ENCODE measurements around the gene JSRP1. TPM values are rescaled to one million over a fixed set of nuclear protein-coding genes. Genes with fewer than 3 reads are reported as not detected.

The JSRP1 gene
- total RNA-seq, 2 experiments from 2014 or later: 0.56 to 1.2 TPM

GRCh38 chr19:2214251-2214650 lies 42.0 kb downstream of the JSRP1 start:
- ChIA-PET CTCF (no interaction called here), POLR2A (no interaction called here)
- no peaks in the 10 kb centered on the region for H3K27me3 Mint-ChIP-seq
- DNase-seq: no peak
- H3K4me1 Mint-ChIP-seq (ENCODE audit: low read depth): peaks cover 17% of the 10 kb centered on the region
- intact Hi-C loops (cut with micrococcal nuclease): no loop called here
- no peak overlapping the region for H3K27ac Mint-ChIP-seq
- no peaks in the 10 kb centered on the region for H3K9me3 Mint-ChIP-seq
- peaks cover 45% of the 10 kb centered on the region for H3K36me3 Mint-ChIP-seq
- H3K4me3 Mint-ChIP-seq: no peak overlapping the region

DNA sequence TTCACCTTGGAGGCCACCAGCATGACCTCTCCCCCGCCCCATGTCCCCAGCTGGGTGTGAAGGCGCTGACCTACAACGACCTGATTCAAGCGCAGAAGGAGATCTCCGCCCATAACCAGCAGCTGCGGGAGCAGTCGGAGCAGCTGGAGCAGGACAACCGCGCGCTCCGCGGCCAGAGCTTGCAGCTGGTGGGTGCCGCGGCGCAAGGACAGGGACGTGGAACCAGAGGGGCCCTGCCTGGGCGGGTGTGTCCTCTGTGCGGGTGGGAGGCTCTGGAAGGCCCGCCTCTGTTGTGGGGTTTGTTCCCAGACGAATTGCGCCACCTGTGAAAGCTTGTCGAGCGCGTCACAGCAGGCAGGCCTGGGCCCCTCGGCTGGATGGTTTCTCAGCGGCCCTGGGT lies 42.4 kb downstream of the JSRP1 start:
- Mint-ChIP-seq H3K4me3 (no peak overlapping the region), H3K36me3 (peaks cover 45% of the 10 kb centered on the region), H3K27me3 (no peaks in the 10 kb centered on the region), H3K4me1 (ENCODE audit: low read depth) (peaks cover 17% of the 10 kb centered on the region), H3K27ac (no peak overlapping the region), H3K9me3 (no peaks in the 10 kb centered on the region)
- POLR2A ChIA-PET: interaction anchor here (1.3 kb wide), 1 partner anchor 22 kb away, joined by 3 read pairs; no protein-coding TSS in a partner anchor
- intact Hi-C loops (cut with micrococcal nuclease): no loop called here
- CTCF ChIA-PET: no interaction called here
- DNase-seq: no peak

GRCh38 chr19:2212861-2213711 lies 43.1 kb downstream of the JSRP1 start:
- ChIA-PET CTCF (interaction anchor here (0.5 kb wide), 1 partner anchor 47 kb away, joined by 3 read pairs; no protein-coding TSS in a partner anchor), POLR2A (interaction anchor here (1.3 kb wide), 1 partner anchor 23 kb away, joined by 3 read pairs; no protein-coding TSS in a partner anchor)
- intact Hi-C loops (cut with micrococcal nuclease): no loop called here
- no peak for DNase-seq
- Mint-ChIP-seq H3K4me1 (ENCODE audit: low read depth) (peaks cover 17% of the 10 kb centered on the region), H3K36me3 (peaks cover 45% of the 10 kb centered on the region), H3K27ac (no peak overlapping the region), H3K9me3 (no peaks in the 10 kb centered on the region), H3K4me3 (no peak overlapping the region), H3K27me3 (no peaks in the 10 kb centered on the region)

GRCh38 chr19:2210987-2211740 lies 45.1 kb downstream of the JSRP1 start:
- no peak overlapping the region for H3K27ac Mint-ChIP-seq
- intact Hi-C loops (cut with micrococcal nuclease): no loop called here
- H3K4me1 Mint-ChIP-seq (ENCODE audit: low read depth): peaks cover 17% of the 10 kb centered on the region
- DNase-seq: no peak
- peaks cover 38% of the 10 kb centered on the region for H3K36me3 Mint-ChIP-seq
- no peaks in the 10 kb centered on the region for H3K9me3 Mint-ChIP-seq
- no peak overlapping the region for H3K4me3 Mint-ChIP-seq
- CTCF ChIA-PET: no interaction called here
- no peaks in the 10 kb centered on the region for H3K27me3 Mint-ChIP-seq
- POLR2A ChIA-PET: no interaction called here

DNA sequence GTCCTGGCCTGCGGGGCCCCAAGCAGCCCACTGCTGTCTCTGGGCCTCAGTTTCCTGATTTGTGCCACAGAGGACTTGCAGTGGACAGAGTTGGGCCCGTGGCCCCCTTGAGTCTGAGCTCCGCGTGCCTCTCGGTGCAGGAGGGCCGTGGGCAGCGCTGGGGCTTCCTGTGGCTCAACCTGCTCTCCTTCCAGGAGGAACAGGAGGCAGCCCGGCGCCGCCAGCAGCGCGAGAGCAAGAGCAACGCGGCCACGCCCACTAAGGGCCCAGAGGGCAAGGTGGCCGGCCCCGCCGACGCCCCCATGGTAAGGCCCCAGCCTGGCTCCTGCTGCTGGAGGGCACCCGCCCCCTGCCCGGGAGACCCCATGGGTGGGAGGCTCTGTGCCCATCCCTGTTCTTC lies 46.0 kb downstream of the JSRP1 start:
- no peak overlapping the region for H3K27ac Mint-ChIP-seq

DNA sequence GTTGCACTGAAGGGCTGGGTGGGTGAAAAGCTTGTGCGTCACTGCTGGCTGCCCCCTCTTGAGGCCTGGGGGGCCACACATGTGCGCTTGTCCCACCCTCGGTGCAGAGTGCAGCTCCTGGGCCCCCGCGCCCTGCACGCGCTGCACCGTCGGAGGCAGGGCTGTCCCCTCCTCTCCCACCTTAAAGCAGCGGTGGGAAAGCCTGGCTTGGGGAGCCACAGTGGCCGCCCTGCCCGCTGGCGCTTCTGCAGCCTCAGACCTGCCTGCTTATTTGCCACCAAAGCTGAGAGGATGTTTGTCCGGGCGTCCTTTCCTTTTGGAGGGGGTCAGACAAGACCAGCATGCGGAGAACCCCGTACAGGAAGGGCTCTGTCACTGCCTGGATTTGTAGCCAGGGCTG lies 46.8 kb downstream of the JSRP1 start:
- Mint-ChIP-seq H3K4me1 (ENCODE audit: low read depth) (peaks cover 2% of the 10 kb centered on the region), H3K36me3 (peaks cover 28% of the 10 kb centered on the region), H3K27me3 (no peaks in the 10 kb centered on the region), H3K9me3 (no peaks in the 10 kb centered on the region), H3K27ac (no peak overlapping the region), H3K4me3 (no peak overlapping the region)
- POLR2A ChIA-PET: interaction anchor here (0.5 kb wide), 1 partner anchor 391 kb away, joined by 3 read pairs; no protein-coding TSS in a partner anchor
- DNase-seq: no peak
- CTCF ChIA-PET: no interaction called here
- intact Hi-C loops (cut with micrococcal nuclease): no loop called here

More for the DNA sequence above, 46.0 kb downstream of the JSRP1 start:
- ChIA-PET POLR2A (no interaction called here), CTCF (no interaction called here)
- intact Hi-C loops (cut with micrococcal nuclease): no loop called here
- DNase-seq: no peak
- H3K4me3 Mint-ChIP-seq: no peak overlapping the region
- H3K36me3 Mint-ChIP-seq: peaks cover 33% of the 10 kb centered on the region
- H3K4me1 Mint-ChIP-seq (ENCODE audit: low read depth): peaks cover 9% of the 10 kb centered on the region
- H3K27me3 Mint-ChIP-seq: no peaks in the 10 kb centered on the region
- H3K9me3 Mint-ChIP-seq: no peaks in the 10 kb centered on the region

GRCh38 chr19:2208975-2209374 lies 47.2 kb downstream of the JSRP1 start:
- no peak for DNase-seq
- ChIA-PET POLR2A (no interaction called here), CTCF (no interaction called here)
- H3K9me3 Mint-ChIP-seq: no peaks in the 10 kb centered on the region
- H3K36me3 Mint-ChIP-seq: peaks cover 28% of the 10 kb centered on the region
- H3K4me3 Mint-ChIP-seq: no peak overlapping the region
- peaks cover 2% of the 10 kb centered on the region for H3K4me1 Mint-ChIP-seq (ENCODE audit: low read depth)
- intact Hi-C loops (cut with micrococcal nuclease): no loop called here
- H3K27ac Mint-ChIP-seq: no peak overlapping the region
- no peaks in the 10 kb centered on the region for H3K27me3 Mint-ChIP-seq

- H3K4me1 Mint-ChIP-seq (ENCODE audit: low read depth): no peaks in the 10 kb centered on the region
- H3K36me3 Mint-ChIP-seq: peaks cover 23% of the 10 kb centered on the region
- ChIA-PET CTCF (no interaction called here), POLR2A (no interaction called here)
- H3K4me3 Mint-ChIP-seq: no peak overlapping the region
- intact Hi-C loops (cut with micrococcal nuclease): no loop called here
- DNase-seq: peak; percentile 35
- H3K9me3 Mint-ChIP-seq: no peaks in the 10 kb centered on the region
- H3K27me3 Mint-ChIP-seq: no peaks in the 10 kb centered on the region
- no peak overlapping the region for H3K27ac Mint-ChIP-seq
These were observed 48.0 kb downstream of the JSRP1 start for GRCh38 chr19:2207991-2208860.

GRCh38 chr19:2207008-2207407 lies 49.2 kb downstream of the JSRP1 start:
- Mint-ChIP-seq H3K4me3 (no peak overlapping the region), H3K27me3 (no peaks in the 10 kb centered on the region), H3K27ac (no peak overlapping the region), H3K36me3 (peaks cover 22% of the 10 kb centered on the region), H3K9me3 (no peaks in the 10 kb centered on the region), H3K4me1 (ENCODE audit: low read depth) (no peaks in the 10 kb centered on the region)
- no peak for DNase-seq
- ChIA-PET POLR2A (no interaction called here), CTCF (no interaction called here)
- intact Hi-C loops (cut with micrococcal nuclease): no loop called here

- intact Hi-C loops (cut with micrococcal nuclease): no loop called here
- Mint-ChIP-seq H3K4me1 (ENCODE audit: low read depth) (no peaks in the 10 kb centered on the region), H3K36me3 (peaks cover 8% of the 10 kb centered on the region), H3K9me3 (no peaks in the 10 kb centered on the region), H3K27ac (no peak overlapping the region), H3K4me3 (no peak overlapping the region), H3K27me3 (no peaks in the 10 kb centered on the region)
- ChIA-PET CTCF (interaction anchor here (0.6 kb wide), 1 partner anchor 72 kb away, joined by 3 read pairs; no protein-coding TSS in a partner anchor), POLR2A (interaction anchor here (0.6 kb wide), 1 partner anchor 59 kb away, joined by 3 read pairs; no protein-coding TSS in a partner anchor)
- DNase-seq: no peak
These were observed 53.9 kb downstream of the JSRP1 start for GRCh38 chr19:2202366-2202765.
